GM18517 (cell line): ENCODE measurements around the gene CRLF2.
"Not testable (repeated sequence)": the region's sequence is repeated elsewhere in the genome, so short reads cannot be mapped to it uniquely, and the experiment has no call there.

Experiments used
- ATAC-seq: cut with Tn5 transposase; IDR thresholded peaks from one replicate; pipeline ENCODE4 v1.9.1; 2021; ENCODE audit warnings: mild to moderate bottlenecking, moderate library complexity; ENCODE audit not compliant: unreplicated experiment

Gene CRLF2

DNA sequence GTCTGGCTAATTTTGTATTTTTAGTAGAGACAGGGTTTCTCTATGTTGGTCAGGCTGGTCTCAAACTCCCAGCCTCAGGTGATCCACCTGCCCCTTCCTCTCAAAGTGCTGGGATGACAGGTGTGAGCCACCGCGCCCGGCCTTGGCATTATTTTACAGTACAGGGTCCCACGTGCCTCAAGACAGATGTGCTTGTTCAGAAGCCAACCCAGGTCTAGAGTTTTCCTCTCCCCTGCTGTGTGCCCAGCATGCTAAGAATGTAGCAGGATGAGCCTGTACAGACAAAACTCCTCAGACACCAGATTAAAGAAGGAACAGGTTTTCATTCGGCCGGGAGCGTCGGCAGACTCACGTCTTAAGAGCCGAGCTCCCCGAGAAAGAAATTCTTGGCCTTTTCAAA, 42.2 kb downstream of the CRLF2 start:
- ATAC-seq, result no peak

GRCh38 chrX:1169189-1169588, 43.3 kb downstream of the CRLF2 start:
- no peak for ATAC-seq

- no peak for ATAC-seq
Observed at GRCh38 chrX:1167918-1168481, 44.4 kb downstream of the CRLF2 start.

DNA sequence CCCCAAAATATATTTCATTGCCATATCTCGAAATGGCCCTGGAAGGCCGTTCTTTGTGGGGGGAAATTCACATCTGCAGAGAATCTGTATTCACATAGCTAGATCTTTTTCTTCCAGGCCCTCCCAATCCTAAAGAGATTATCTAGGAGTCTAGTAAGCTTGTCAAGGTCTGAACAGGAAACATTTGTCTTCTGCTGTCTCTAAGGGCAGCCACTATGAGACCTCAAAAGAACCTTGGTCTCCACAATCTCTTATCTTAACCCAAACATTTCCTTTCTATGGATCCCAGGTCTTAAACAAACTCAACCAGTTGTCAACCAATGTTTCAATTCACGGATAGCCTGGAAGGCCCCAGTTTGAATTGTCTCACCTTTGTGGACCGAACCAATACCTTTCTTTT, 45.0 kb downstream of the CRLF2 start:
- ATAC-seq, result no peak

- no peak for ATAC-seq
Observed at GRCh38 chrX:1165535-1166196, 46.8 kb downstream of the CRLF2 start.

DNA sequence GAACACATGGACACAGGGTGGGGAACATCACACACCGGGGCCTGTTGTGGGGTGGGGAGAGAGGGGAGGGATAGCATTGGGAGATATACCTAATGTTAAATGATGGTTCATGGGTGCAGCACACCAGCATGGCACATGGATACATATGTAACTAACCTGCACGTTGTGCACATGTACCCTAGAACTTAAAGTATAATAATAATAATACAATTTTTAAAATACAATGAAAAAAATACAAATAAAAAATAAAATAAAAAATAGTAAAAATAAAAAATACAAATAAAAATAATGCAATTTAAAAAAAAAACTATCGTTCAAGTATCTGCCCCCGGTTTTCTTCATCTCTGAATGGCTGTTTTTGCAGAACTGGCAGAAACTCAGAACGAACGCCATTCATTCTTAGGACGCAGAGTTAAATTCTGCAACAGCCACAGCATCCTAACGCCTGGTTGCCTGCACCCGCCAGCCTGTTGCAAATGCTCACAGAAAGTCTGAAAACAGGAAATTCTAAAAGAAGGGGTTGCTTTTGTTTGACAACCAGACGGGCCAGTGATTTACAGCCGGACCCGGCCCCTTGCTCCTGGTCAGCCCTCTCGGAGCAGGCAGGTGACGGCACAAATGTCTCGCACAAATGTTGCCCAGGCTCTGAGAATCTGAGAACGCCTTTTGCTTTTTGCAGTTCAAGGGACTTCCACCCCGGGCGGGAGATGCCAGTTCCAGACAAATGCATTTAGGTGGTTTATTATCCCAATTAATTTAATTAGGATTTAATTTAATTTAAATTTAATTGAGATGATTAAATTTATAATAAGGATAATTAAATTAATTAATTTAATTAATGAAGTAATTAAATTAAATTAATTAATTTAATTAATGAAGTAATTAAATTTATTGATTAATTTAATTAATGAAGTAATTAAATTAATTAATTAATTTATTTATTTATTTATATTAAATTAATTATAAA, 47.8 kb downstream of the CRLF2 start:
- no peak for ATAC-seq

GRCh38 chrX:1163231-1163630, 49.2 kb downstream of the CRLF2 start:
- ATAC-seq, result no peak

DNA sequence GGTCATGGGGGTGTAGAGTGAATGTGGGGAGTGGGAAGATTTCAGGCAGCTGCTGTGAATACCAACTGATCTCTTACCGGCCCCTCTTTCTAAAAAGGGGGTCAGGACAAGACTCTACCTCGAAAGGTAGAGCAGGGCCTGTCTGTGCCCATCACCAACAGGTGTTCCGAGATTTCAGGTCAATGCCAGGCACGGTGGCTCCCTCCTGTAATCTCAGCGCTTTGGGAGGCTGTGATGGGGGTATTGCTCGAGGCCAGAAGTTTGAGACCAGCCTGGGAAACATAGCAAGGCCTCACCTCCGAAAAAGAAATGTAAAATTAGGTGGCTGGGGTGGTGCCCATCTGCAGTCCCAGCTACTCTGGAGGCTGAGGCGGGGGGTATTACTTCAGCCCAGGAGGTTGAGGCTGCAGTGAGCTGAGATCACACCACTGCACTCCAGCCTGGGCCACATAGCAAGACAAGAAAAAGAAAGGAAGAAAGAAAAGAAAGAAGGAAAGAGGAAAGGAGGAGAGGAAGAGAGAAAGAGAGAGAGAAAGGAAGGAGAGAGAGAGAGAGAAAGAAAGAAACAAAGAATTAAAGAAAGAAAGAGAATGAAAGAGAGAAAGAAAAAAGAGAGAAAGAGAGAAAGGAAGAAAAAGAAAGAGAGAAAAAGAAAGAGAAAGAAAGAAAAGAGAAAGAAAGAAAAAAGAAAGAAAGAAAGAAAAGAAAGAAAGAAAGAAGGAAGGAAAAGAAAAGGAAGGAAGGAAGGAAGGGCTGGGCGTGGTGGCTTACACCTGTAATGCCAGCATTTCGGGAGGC, 50.1 kb downstream of the CRLF2 start:
- ATAC-seq, result no peak

GRCh38 chrX:1159548-1159947, 52.9 kb downstream of the CRLF2 start:
- ATAC-seq, result no peak

DNA sequence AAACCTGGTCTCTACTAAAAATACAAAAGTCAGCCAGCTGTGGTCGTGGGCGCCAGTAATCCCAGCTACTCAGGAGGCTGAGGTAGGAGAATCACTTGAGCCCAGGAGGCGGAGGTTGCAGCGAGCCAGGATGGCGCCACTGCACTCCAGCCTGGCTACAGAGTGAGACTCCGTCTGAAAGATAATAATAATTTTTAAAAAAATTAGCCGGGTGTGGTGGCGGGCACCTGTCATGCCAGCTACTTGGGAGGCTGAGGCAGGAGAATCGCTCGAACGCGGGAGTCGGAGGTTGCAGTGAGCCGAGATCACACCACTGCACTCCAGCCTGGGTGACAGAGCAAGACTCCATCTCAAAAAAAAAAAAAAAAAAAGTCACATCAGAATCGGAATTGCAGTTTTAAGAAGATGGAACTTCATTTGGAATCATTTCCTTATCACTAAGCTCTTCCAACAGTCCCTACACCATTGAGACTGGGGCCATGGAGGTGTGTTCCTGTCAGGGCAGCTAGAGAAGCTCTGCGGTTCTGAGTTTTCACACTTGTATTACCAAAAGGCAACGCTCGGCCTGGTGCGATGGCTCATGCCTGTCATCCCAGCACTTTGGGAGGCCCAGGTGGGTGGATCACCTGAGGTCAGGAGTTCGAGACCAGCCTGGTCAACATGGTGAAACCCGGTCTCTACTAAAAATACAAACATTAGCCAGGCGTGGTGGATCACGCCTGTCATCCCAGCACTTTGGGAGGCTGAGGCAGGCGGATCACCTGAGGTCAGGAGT, 55.6 kb downstream of the CRLF2 start:
- ATAC-seq, result not testable (repeated sequence)

DNA sequence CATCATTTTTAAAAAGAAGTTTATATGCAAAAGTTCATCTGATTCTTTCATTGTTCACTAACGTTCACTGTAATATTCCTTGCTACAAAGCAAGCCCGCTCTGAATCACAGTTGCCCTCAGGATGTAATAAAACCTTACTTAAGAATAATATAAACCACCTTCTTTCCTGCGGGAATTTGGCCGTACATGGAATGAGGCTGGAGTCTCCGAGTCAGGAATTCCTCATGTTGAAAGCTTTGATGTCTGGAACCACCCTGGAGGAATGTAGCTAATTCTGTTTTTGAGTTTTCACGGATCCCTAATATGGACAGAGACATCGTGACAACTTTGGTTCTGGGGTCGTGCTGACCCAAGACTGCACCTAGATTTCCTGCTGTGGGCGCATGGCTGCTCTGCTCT, 58.5 kb downstream of the CRLF2 start:
- ATAC-seq, result no peak

DNA sequence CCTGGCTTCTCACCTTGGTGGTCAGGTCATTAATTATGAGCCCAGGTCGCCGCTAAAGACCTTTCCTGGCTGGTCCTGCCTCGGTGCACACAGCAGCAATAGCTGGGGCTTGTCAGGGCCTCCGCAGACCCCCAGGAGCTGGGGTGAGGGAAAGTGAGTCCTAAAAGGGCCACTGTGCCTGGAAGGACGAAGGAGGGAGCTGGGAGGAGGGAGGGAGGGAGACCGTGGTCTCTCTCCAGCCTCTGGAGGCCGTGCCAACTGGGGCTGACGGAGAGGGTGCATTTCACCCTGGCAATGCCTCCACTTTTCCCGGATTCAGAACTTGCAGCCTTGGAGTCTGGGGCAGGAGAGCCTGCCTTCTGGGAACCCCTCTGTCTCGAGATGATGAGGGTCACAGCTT, 60.4 kb downstream of the CRLF2 start:
- ATAC-seq, result no peak

- no peak for ATAC-seq
Observed at GRCh38 chrX:1151378-1152077, 60.9 kb downstream of the CRLF2 start.

DNA sequence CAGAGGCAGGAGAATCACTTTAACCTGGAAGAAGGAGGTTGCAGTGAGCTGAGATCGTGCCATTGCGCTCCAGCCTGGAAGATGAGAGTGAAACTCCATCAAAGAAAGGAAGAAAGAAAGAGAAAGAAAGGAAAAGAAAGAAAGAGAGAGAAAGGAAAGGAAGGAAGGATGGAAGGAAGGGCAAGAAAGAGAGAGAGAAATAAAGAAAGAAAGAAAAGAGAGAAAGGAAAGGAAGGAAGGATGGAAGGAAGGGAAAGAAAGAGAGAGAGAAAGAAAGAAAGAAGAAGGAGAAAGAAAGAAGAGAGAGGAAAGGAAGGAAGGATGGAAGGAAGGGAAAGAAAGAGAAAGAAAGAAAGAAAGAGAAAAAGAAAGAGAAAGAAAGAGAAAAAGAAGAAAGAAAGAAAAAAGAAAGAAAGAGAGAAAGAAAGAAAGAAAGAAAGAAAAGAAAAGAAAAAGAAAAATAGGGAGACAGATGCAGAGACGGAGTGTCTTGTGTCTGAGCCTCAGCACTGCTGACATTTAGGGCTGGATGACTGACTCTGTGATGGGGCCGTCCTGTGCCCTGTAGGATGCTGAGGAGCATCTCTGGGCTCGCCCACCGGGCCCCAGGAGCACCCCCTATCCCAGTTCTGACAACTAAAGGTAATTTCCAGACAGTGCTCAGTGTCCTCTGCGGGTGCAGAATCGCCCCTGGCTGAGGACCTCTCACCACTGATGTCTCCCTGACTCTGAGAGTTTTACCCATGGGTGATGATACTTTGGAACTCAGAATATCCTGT, 61.7 kb downstream of the CRLF2 start:
- no peak for ATAC-seq

DNA sequence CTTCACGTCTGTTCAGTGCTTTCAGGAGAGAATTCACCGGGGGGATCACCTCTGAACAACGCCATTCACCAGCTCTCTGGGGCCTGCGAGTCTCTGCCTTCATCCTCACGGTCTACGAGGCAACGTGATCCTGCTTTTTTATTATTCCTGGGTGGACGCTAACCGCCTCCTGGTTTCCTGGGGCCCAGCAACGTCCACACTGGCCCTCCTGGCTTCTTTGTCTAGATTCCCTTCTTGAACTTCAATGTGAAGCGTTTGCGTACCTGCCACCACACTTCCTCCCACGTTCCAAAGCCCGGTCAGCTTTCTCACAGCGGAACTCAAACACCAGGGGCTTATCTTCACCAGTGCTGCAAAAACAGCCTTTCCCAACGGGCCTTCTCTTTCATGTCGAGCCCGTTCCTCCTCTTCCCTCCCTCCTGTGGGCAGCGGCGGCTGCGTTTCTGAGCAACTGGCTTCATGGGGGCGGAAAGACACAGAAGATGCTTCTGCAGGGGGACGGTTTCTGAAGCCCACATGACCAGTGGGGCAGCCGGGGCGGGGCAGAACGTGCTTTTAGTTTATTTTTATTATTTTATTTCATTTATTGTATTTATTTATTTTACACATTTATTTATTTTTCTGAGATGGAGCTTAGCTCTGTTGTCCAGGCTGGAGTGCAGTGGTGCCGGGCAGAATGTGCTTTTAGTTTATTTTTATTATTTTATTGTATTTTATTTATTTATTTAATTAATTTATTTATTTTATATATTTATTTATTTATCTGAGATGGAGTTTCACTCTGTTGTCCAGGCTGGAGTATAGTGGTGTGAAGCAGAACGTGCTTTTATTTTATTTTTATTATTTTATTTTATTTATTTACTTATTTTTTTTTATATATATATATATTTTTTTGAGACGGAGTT, 64.6 kb downstream of the CRLF2 start:
- no peak for ATAC-seq

DNA sequence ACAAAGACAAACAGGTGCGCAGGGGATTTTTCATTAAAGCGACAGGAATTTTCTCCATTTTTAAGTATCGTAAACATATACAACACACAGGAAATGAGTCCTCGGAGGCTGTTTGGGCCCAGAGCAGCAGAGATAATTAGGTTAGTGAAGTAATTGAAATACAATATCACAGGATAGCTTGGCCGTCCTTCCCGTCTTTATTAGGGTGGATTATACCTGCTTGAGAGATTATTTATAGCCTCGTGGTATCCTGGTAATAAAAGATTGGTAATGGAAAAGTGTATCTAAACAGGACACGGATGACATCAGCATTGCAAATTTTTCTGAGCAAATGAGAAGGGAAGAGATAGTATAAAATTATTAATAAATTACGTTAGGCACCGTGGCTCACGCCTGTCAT, 68.2 kb downstream of the CRLF2 start:
- ATAC-seq, result no peak
